Endometrium (tissue), 2 donors: ENCODE measurements around the gene FXYD6.
"Not testable (repeated sequence)": the region's sequence is repeated elsewhere in the genome, so short reads cannot be mapped to it uniquely, and the experiment has no call there.

Experiments
- FAIRE-seq: peaks from 2 replicates; lab custom pipeline; 2012; peaks lifted over from hg19 to GRCh38; lab: Jason Lieb, UNC
- donor health status: control.
- donor health status: control.

The FXYD6 gene, protein sequence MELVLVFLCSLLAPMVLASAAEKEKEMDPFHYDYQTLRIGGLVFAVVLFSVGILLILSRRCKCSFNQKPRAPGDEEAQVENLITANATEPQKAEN

GRCh38 chr11:117876341-117877119, at the start of gene FXYD6:
TSS of gene FXYD6 (minus strand) at chr11:117876658. CDS start at chr11:117842776, 33,882 bp downstream.
- no peak for FAIRE-seq

DNA sequence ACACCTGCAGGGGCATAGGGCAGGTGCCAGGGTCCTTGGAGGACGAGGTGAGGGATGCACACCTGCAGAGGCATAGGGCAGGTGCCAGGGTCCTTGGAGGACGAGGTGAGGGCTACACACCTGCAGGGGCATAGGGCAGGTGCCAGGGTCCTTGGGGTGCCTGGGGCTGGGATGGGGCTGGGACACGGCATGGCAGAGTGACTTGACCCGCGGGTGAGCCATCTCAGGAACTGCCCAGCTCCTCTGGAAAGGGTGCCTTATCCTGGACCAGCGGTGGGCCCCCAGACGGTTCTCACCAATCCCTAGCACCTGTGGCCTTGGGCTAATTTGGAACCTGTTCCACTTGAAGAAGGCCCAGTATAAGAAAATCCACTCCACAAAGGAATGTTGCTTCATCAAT, 49.7 kb upstream of the FXYD6 start:
- FAIRE-seq: not testable (repeated sequence)

DNA sequence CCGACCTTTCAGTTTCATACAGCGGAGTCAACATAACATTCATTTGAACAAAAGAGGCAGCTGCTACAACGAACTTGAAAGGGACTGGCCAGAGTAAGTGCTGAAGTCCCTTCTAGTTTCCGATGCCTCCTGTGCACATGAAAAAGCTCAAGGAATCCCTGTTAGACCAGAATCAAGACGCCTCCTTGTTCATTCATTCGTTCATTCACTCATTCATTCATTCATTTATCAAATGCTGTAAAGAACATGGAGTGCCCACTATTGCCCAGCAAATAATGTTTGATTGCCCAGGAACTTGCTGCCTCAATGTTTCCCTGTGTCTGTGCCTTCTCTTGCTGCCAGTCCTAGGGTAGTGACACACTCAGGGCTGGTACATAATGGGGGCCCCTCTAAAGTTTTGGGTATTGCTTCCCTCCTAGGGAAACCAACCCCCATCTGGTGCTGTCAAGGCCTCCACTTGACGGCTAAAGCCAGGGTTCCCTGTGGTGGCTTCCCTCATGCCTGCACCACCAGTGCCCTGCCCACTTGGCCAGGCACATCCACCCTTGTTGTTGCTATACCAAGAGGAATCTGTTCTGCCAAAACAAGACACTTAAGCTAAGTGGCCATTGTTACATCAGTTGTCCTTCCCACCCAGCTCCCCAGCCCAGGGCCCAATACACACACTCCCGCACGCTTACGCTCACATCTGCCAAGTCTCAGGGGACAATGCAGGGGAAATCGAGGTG, 48.9 kb upstream of the FXYD6 start:
- FAIRE-seq: no peak

- FAIRE-seq: no peak
These were observed 48.2 kb upstream of the FXYD6 start for GRCh38 chr11:117924631-117925170.

DNA sequence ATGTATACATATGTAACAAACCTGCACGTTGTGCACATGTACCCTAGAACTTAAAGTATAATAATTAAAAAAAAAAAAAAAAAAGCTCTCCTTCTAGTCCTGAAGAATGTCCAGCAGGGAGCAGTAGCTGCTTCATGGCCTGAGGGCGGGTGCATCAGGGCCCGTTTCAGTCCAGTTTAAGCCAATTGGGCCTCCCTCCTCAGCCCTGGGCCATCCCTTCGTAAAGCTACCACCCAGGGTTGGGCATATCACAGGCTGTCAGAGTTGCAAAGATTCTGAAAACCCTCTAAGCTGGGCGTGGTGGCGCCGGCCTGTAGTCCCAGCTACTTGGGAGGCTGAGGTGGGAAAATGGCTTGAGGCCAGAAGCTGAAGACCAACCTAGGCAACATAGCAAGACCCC, 47.3 kb upstream of the FXYD6 start:
- FAIRE-seq: no peak

DNA sequence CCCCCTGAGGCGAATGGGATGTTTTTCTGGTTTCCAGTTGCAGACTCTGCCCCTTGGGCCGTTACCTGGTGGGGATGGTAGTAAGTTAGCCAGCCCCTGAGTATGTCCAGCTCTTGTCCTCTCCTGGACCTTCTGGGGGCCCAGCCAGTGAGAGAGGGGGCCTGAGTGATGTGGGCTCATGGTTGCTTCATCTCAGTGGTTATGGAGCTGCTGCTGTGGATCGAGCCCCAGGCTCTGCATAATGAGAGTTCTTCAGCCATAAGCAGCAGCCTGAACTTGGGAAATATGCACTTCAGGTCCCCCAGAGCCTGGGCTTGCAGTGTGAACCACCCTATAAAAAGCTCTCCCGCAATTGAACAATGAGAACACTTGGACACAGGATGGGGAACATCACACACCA, 46.8 kb upstream of the FXYD6 start:
- no peak for FAIRE-seq

DNA sequence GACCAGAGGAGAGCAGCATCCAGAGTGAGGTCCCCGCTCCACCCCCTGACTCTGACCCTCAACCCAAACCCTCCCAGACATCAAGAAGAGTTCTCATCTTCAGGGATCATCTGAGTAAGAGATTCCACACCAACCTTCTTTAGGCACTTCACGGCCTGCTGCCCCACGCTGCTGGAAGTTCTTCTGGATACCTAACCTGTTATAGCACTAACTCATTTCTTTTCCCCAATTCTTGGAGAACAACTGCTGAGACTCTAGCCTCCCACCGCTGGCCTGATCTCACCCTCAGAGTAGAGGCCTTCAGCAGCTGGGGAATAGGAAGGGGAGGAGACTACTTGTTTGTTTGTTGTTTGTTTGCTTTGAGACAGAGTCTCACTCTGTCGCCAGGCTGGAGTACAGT, 45.4 kb upstream of the FXYD6 start:
- FAIRE-seq: no peak

DNA sequence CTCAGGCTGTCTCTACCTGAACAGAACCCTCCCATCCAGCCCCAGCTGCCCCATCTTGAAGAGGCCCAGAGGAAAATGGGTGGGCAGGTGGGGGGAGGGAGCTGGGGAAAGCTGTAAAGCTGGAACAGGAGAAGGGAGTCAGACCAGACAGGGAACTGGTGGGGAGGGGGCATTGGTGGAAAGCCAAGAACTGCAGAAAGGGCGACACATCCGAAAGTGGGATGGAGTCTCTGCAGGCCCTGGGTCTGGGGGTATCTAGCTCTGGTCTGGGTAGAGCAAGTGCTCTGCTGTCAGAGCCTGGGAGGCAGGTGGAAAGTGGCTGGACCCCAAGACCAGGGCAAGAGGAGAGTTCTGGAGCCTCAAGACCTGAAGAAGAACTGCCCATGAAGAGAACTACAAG, 45.0 kb upstream of the FXYD6 start:
- FAIRE-seq: no peak

- FAIRE-seq: no peak
These were observed 43.3 kb upstream of the FXYD6 start for GRCh38 chr11:117919781-117920221.

GRCh38 chr11:117919341-117919740, 42.9 kb upstream of the FXYD6 start:
- FAIRE-seq: no peak

DNA sequence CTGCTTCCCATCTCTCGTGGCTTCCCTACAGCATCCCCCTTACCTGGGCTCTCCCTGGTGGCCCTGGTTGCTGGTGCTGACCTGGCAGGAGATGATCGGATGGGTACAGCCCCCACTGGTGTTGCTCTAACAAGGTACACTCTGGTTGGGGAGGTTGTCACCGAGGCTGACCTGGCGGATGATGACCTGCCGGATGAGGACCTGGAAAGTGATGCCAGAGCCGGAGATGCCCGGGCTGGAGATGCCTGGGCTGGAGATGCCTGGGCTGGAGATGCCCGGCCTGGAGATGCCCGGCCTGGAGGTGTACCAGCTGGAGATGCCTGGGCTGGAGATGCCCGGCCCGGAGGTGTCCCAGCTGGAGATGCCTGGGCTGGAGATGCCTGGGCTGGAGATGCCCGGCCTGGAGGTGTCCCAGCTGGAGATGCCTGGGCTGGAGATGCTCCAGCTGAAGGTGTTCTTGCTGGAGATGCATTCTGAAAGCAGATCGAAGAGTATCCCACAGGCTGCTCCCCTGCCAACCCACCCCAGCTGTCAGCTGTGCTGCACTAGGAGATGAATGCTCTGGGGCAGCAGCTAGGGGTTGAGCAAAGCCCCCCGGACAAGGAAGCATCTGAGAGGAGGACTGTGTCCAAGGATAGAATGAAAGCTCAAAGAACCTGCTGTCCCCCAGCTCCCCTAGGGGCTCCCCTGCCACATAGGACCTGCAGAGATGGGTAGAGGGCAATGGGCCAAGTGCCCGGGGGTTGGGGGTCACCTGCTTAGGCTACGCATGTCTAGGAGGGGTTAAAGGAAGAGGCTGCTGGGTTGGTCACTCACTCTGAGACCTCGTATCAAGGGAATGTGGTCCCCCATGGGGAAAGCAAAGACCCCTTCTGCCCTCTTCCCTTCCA, 42.2 kb upstream of the FXYD6 start:
- no peak for FAIRE-seq

DNA sequence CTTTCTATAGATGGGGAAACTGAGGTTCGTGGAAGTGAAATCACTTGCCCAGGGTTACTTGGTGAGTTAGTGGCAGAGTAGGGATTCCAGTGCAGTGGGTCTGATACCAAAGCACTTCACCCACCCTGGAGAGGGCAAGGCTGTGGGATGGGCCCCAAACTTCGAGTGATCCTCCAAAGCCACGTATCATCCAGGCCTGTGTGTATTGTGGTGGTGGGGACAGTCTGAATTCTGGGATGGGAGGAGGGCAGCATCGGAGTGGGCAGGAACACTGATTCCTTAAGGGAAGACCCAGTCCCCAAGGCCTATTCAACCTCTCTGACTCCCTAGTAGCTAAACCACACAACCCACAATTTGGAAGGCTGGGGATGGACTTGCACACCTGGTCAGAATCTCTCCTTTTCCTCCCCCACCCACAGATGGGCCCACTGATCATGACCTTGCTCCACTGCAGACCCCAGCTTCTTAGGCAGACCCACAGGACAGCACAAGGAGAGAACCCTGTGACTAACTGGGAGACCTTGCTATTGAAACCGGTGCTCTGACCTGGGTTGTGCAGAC, 41.2 kb upstream of the FXYD6 start:
- FAIRE-seq: no peak

DNA sequence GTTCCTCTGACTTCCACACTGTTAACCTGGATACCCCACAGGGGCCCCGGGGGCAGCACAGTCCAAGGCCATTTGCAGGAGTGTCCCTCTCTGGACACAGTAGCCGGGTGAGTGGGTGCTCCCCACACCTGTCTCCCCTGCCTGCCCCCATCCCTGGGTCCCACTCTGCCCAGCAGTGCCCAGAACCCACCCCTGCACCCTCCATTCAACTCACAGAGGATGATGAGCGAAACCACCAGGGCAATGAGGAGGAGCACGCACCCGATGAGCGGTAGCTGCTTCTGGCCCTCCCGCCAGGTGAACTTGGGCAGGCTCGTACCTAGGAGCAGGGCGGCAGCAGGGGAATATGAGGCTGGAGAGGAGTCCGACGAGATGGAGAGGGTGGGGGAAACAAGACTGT, 40.5 kb upstream of the FXYD6 start:
- no peak for FAIRE-seq

- no peak for FAIRE-seq
These were observed 39.3 kb upstream of the FXYD6 start for GRCh38 chr11:117915672-117916235.

- no peak for FAIRE-seq
These were observed 38.6 kb upstream of the FXYD6 start for GRCh38 chr11:117914991-117915618.

- FAIRE-seq: no peak
These were observed 37.9 kb upstream of the FXYD6 start for GRCh38 chr11:117914398-117914761.

DNA sequence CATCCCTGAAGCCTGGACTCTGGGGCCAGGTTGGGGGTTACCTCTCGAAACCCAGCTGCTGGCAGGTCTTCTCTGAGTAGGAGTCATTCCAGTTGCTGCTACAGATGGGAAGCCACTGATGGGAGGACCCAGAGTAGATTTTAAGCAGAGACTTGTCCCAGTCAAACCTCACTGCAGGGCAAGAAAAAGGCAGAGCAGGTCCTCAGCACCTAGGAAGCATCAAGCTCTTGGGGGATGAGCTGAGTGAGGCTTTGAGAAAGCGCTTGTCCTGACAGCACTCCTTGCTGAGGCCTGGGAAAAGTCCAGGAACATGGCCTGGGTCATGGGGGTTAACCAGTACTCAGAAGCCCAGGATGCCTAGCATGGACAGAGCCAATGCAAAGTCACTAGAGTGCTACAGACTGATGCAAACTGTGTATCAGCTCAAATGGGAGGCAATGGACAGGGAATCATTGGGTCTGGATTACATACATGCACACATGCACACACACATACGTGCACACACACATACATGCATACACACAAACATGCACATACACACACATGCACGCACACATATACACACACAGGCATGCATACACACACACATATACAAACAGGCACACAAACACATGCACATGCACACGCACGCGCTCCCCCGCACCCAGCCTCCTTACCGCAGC, 37.4 kb upstream of the FXYD6 start:
- no peak for FAIRE-seq

- no peak for FAIRE-seq
These were observed 36.0 kb upstream of the FXYD6 start for GRCh38 chr11:117912497-117912896.

DNA sequence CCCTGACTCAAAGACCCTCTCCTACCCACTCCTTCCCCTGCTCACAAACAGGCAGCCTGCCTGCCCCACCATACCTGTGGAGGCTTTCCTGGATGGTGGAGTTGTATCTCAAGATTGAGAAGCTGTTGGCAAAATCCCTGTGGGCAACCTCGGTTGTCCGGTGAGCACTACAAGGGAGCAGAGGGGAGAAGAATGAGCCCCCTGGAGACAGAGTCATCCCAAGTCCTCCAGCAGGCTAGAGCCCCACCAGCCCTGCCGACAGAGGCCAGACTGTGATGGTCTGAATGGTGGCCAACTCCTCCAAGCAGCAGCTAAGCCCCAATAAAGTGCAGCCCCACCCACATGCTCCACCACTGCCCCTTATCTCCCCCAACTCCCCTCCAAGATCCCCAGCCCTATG, 35.2 kb upstream of the FXYD6 start:
- no peak for FAIRE-seq

GRCh38 chr11:117910941-117911655, 34.6 kb upstream of the FXYD6 start:
- no peak for FAIRE-seq
